Mucosa of stomach (tissue), 1 donor: ENCODE measurements around the gene TRRAP.
"Not testable (repeated sequence)": the region's sequence is repeated elsewhere in the genome, so short reads cannot be mapped to it uniquely, and the experiment has no call there.

Source experiments
- H3K27me3 ChIP-seq: one replicate; pipeline ENCODE4 v1.7.0; 2013; ENCODE audit warnings: mild to moderate bottlenecking, low read length; ENCODE audit not compliant: control insufficient read depth, insufficient read depth
- H3K36me3 ChIP-seq: one replicate; pipeline ENCODE4 v1.7.0; 2013; ENCODE audit warnings: low read length; ENCODE audit not compliant: control insufficient read depth, insufficient read depth
- H3K4me1 ChIP-seq: one replicate; pipeline ENCODE4 v1.7.0; 2013; ENCODE audit warnings: mild to moderate bottlenecking, low read length; ENCODE audit not compliant: control insufficient read depth, insufficient read depth
- H3K4me3 ChIP-seq: one replicate; pipeline ENCODE4 v1.7.0; 2013; ENCODE audit warnings: low read length
- H3K9ac ChIP-seq: one replicate; pipeline ENCODE4 v1.7.0; 2013; ENCODE audit warnings: mild to moderate bottlenecking, low read length, moderate library complexity
- H3K9me3 ChIP-seq: one replicate; pipeline ENCODE4 v1.7.0; 2013; ENCODE audit warnings: mild to moderate bottlenecking, low read length, moderate library complexity; ENCODE audit not compliant: control insufficient read depth
- donor health status: Pancreatic carcinoma.

Gene TRRAP

GRCh38 chr7:99034932-99035722 is 156.8 kb downstream of the TRRAP start:
- Histone ChIP-seq H3K27me3 (no peaks in the 10 kb centered on the region), H3K36me3 (peaks cover 44% of the 10 kb centered on the region), H3K4me3 (no peak overlapping the region), H3K9ac (no peak overlapping the region), H3K9me3 (no peaks in the 10 kb centered on the region), H3K4me1 (no peaks in the 10 kb centered on the region)

GRCh38 chr7:99035723-99036545 is 157.6 kb downstream of the TRRAP start:
- peaks cover 41% of the 10 kb centered on the region for H3K36me3 ChIP-seq
- no peak overlapping the region for H3K9ac ChIP-seq
- no peak overlapping the region for H3K4me3 ChIP-seq
- H3K27me3 ChIP-seq = no peaks in the 10 kb centered on the region
- H3K4me1 ChIP-seq = peaks cover 8% of the 10 kb centered on the region
- no peaks in the 10 kb centered on the region for H3K9me3 ChIP-seq

- H3K4me3 ChIP-seq = no peak overlapping the region
- peaks cover 15% of the 10 kb centered on the region for H3K4me1 ChIP-seq
- no peaks in the 10 kb centered on the region for H3K27me3 ChIP-seq
- H3K36me3 ChIP-seq = peaks cover 37% of the 10 kb centered on the region
- no peak overlapping the region for H3K9ac ChIP-seq
- H3K9me3 ChIP-seq = no peaks in the 10 kb centered on the region
Measured at GRCh38 chr7:99036546-99037111, 158.3 kb downstream of the TRRAP start.

GRCh38 chr7:99037327-99037940 is 159.1 kb downstream of the TRRAP start:
- Histone ChIP-seq H3K9me3 (no peaks in the 10 kb centered on the region), H3K9ac (no peak overlapping the region)

GRCh38 chr7:99038086-99038855 is 159.9 kb downstream of the TRRAP start:
- H3K9me3 ChIP-seq = no peaks in the 10 kb centered on the region
- no peak overlapping the region for H3K9ac ChIP-seq
- no peak overlapping the region for H3K4me3 ChIP-seq
- no peaks in the 10 kb centered on the region for H3K27me3 ChIP-seq
- peaks cover 25% of the 10 kb centered on the region for H3K4me1 ChIP-seq
- peaks cover 32% of the 10 kb centered on the region for H3K36me3 ChIP-seq

More at GRCh38 chr7:99037327-99037940, 159.1 kb downstream of the TRRAP start:
- H3K4me3 ChIP-seq = no peak overlapping the region
- H3K4me1 ChIP-seq = peaks cover 23% of the 10 kb centered on the region
- H3K27me3 ChIP-seq = no peaks in the 10 kb centered on the region
- peaks cover 32% of the 10 kb centered on the region for H3K36me3 ChIP-seq

GRCh38 chr7:99039384-99039891 is 161.1 kb downstream of the TRRAP start:
- Histone ChIP-seq H3K9me3 (no peaks in the 10 kb centered on the region), H3K27me3 (no peaks in the 10 kb centered on the region), H3K4me1 (peaks cover 25% of the 10 kb centered on the region), H3K36me3 (peaks cover 32% of the 10 kb centered on the region), H3K4me3 (no peak overlapping the region), H3K9ac (no peak overlapping the region)

- Histone ChIP-seq H3K36me3 (peaks cover 34% of the 10 kb centered on the region), H3K4me1 (peaks cover 25% of the 10 kb centered on the region), H3K27me3 (no peaks in the 10 kb centered on the region), H3K9ac (peak overlapping the region; percentile 50), H3K4me3 (no peak overlapping the region), H3K9me3 (no peaks in the 10 kb centered on the region)
Measured at GRCh38 chr7:99040104-99040958, 162.0 kb downstream of the TRRAP start.

GRCh38 chr7:99041526-99041925 is 163.2 kb downstream of the TRRAP start:
- Histone ChIP-seq H3K9ac (no peak overlapping the region), H3K36me3 (peaks cover 32% of the 10 kb centered on the region), H3K27me3 (no peaks in the 10 kb centered on the region), H3K4me3 (no peak overlapping the region), H3K4me1 (peaks cover 25% of the 10 kb centered on the region), H3K9me3 (no peaks in the 10 kb centered on the region)

- Histone ChIP-seq H3K4me1 (peaks cover 25% of the 10 kb centered on the region), H3K9me3 (no peaks in the 10 kb centered on the region), H3K36me3 (peaks cover 36% of the 10 kb centered on the region), H3K4me3 (no peak overlapping the region), H3K27me3 (no peaks in the 10 kb centered on the region), H3K9ac (no peak overlapping the region)
Measured at GRCh38 chr7:99042957-99043356, 164.6 kb downstream of the TRRAP start.

- not testable (repeated sequence) for H3K9me3 ChIP-seq, H3K4me3 ChIP-seq, H3K9ac ChIP-seq, H3K27me3 ChIP-seq
- H3K4me1 ChIP-seq = peaks cover 25% of the 10 kb centered on the region
- peaks cover 23% of the 10 kb centered on the region for H3K36me3 ChIP-seq
Measured at GRCh38 chr7:99044858-99045257, 166.5 kb downstream of the TRRAP start.
